ENCODE measurements around the gene MAPK9.

GRCh38 chr5:180331647-180331950 is 39.7 kb upstream of the MAPK9 start:
- TF ChIP-seq CTCF (IDR thresholded peaks at IDR 0.05; ENCODE audit: low read depth, low read length) (no peak), POLR2A (IDR thresholded peaks at IDR 0.05; ENCODE audit: extremely low read depth, insufficient read length) (no peak), MAX (IDR thresholded peaks at IDR 0.05; ENCODE audit: low read depth, low read length) (no peak), MYC (IDR thresholded peaks at IDR 0.05; ENCODE audit: low read depth, low read length) (no peak)

Data from NB4 (cell line).